Glutamatergic neuron (in vitro differentiated cells): ENCODE results near the gene PDE7B. TPM values are rescaled to one million over a fixed set of nuclear protein-coding genes. Genes with fewer than 3 reads are reported as not detected.
"Not testable (repeated sequence)": the region's sequence is repeated elsewhere in the genome, so short reads cannot be mapped to it uniquely, and the experiment has no call there.

ENCODE experiments used
- DNase-seq: peaks from one replicate; pipeline ENCODE4 v3.0.0; 2022
- H3K27ac Mint-ChIP-seq: one replicate; pipeline ENCODE4 v1.8.0; 2020; ENCODE audit warnings: mild to moderate bottlenecking, mixed read lengths, inconsistent platforms; ENCODE audit not compliant: unreplicated experiment
- H3K27me3 Mint-ChIP-seq: one replicate; pipeline ENCODE4 v1.8.0; 2020; ENCODE audit warnings: mild to moderate bottlenecking, moderate library complexity, mixed read lengths, inconsistent platforms; ENCODE audit not compliant: unreplicated experiment
- H3K36me3 Mint-ChIP-seq: one replicate; pipeline ENCODE4 v1.8.0; 2020; ENCODE audit warnings: mild to moderate bottlenecking, mixed read lengths, inconsistent platforms; ENCODE audit not compliant: unreplicated experiment
- H3K4me1 Mint-ChIP-seq: one replicate; pipeline ENCODE4 v1.8.0; 2020; ENCODE audit warnings: mild to moderate bottlenecking, low read depth, mixed read lengths, inconsistent platforms; ENCODE audit not compliant: unreplicated experiment
- H3K4me3 Mint-ChIP-seq: one replicate; pipeline ENCODE4 v1.8.0; 2020; ENCODE audit warnings: mild to moderate bottlenecking, mixed read lengths, inconsistent platforms; ENCODE audit not compliant: unreplicated experiment
- H3K9me3 Mint-ChIP-seq: one replicate; pipeline ENCODE4 v1.8.0; 2020; ENCODE audit warnings: mild to moderate bottlenecking, moderate library complexity, mixed read lengths, inconsistent platforms; ENCODE audit not compliant: unreplicated experiment
- CTCF ChIP-seq: fragments of 200-600 bp; sonication (generic); IDR thresholded peaks from one replicate; pipeline ENCODE4 v1.5.0; 2021; ENCODE audit not compliant: partially characterized antibody, unreplicated experiment
- total RNA-seq: library from RNA; stranded (reverse); fragmentation: NEBNext Ultra II Directional; extraction: Animal tissue kit (Norgen Biotek cat#: 25700); gene quantifications from one replicate; pipeline ENCODE4 v1.2.1, GENCODE V29; 2021; ENCODE audit not compliant: unreplicated experiment

PDE7B gene
- total RNA-seq, 1 donor from 2014 or later, result not detected

- Mint-ChIP-seq H3K4me3 (no peak overlapping the region), H3K27ac (no peak overlapping the region), H3K27me3 (no peaks in the 10 kb centered on the region), H3K9me3 (no peaks in the 10 kb centered on the region), H3K36me3 (no peaks in the 10 kb centered on the region), H3K4me1 (peaks cover 2% of the 10 kb centered on the region)
- DNase-seq, result no peak
- no peak for TF ChIP-seq CTCF
Measured at GRCh38 chr6:135853986-135854385, 2.5 kb downstream of the PDE7B start.

GRCh38 chr6:135854799-135855198, 3.3 kb downstream of the PDE7B start:
- H3K27ac Mint-ChIP-seq, result no peak overlapping the region
- no peaks in the 10 kb centered on the region for H3K27me3 Mint-ChIP-seq
- no peak overlapping the region for H3K4me3 Mint-ChIP-seq
- DNase-seq, result no peak
- H3K36me3 Mint-ChIP-seq, result no peaks in the 10 kb centered on the region
- TF ChIP-seq CTCF, result no peak
- no peaks in the 10 kb centered on the region for H3K9me3 Mint-ChIP-seq
- peaks cover 2% of the 10 kb centered on the region for H3K4me1 Mint-ChIP-seq

GRCh38 chr6:135858931-135859330, 7.4 kb downstream of the PDE7B start:
- H3K27ac Mint-ChIP-seq, result no peak overlapping the region
- H3K36me3 Mint-ChIP-seq, result no peaks in the 10 kb centered on the region
- H3K4me1 Mint-ChIP-seq, result no peaks in the 10 kb centered on the region
- H3K4me3 Mint-ChIP-seq, result no peak overlapping the region
- no peak for DNase-seq
- no peaks in the 10 kb centered on the region for H3K9me3 Mint-ChIP-seq
- TF ChIP-seq CTCF, result no peak
- H3K27me3 Mint-ChIP-seq, result no peaks in the 10 kb centered on the region

- Mint-ChIP-seq H3K27ac (no peak overlapping the region), H3K9me3 (no peaks in the 10 kb centered on the region), H3K4me3 (no peak overlapping the region), H3K36me3 (no peaks in the 10 kb centered on the region), H3K27me3 (no peaks in the 10 kb centered on the region), H3K4me1 (no peaks in the 10 kb centered on the region)
- no peak for TF ChIP-seq CTCF
- DNase-seq, result no peak
Measured at GRCh38 chr6:135860361-135860760, 8.9 kb downstream of the PDE7B start.

GRCh38 chr6:135861189-135861588, 9.7 kb downstream of the PDE7B start:
- no peaks in the 10 kb centered on the region for H3K9me3 Mint-ChIP-seq
- no peak for DNase-seq
- no peak overlapping the region for H3K27ac Mint-ChIP-seq
- no peaks in the 10 kb centered on the region for H3K4me1 Mint-ChIP-seq
- H3K27me3 Mint-ChIP-seq, result no peaks in the 10 kb centered on the region
- TF ChIP-seq CTCF, result no peak
- H3K36me3 Mint-ChIP-seq, result no peaks in the 10 kb centered on the region
- H3K4me3 Mint-ChIP-seq, result no peak overlapping the region

- H3K9me3 Mint-ChIP-seq, H3K4me1 Mint-ChIP-seq, H3K36me3 Mint-ChIP-seq, H3K27me3 Mint-ChIP-seq, DNase-seq, H3K4me3 Mint-ChIP-seq, H3K27ac Mint-ChIP-seq: not testable (repeated sequence)
Measured at GRCh38 chr6:135864929-135865328, 13.4 kb downstream of the PDE7B start.
